T47D (cell line): ENCODE measurements around the gene MCF2L2.

Experiments used
- DNase-seq, 2 experiments: peaks; one replicate each; pipeline versions ENCODE4 v3.0.0 to v3.0.0-alpha.2; 2011 to 2012; ENCODE audit warnings: low read depth in 1 of 2, low spot score in 1 of 2
- JUND ChIP-seq: IDR thresholded peaks from 2 replicates; pipeline ENCODE4 v1.6.1; 2012; ENCODE audit warnings: low read depth
- in situ Hi-C: cut with HindIII; loops from 2 replicates; pipeline ENCODE4 v1.10.0; 2016; ENCODE audit warnings: low sequenced_read_pairs, low pct_unique_long_range_greater_than_20kb

Gene MCF2L2

DNA sequence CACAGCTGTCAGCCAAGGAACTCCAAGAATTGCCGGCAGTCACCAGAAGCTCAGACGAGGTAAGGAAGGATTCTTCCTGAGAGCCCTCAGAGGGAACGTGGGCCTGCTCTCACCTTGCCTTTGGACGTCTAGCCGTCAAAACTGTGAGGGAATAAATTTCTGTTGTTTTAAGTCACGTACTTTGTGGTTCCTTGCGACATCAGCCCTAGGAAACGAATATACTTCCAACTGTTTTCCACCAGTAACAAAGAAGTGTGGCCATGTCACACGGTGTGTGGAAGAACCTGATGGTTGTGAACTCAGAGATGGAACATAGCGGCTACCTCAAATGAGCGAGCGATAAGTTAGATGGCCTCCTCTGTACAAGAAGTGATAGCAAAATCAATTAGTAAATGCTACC lies 216.3 kb downstream of the MCF2L2 start:
- no peak for DNase-seq
- in situ Hi-C loops = no loop called here
- TF ChIP-seq JUND = no peak

DNA sequence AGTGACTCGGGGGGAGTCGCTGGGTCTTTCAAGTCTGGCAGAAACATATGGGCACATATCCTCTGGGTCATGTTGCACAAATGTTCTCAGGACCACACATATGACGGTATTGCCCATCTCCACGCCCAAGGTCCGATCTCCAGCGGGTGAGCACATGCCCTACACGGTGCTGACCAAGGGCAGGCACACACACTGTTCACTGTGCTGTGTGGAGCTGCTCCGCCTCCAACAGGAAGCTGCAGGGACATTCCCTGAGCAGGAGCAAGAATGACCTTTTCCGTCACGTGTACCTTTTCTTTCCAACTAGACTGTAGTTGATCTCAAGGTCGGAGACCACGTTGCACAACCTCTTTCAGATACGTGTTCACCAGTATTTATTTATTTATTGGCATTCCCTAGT lies 217.1 kb downstream of the MCF2L2 start:
- DNase-seq = no peak
- in situ Hi-C loops = no loop called here
- TF ChIP-seq JUND = no peak

DNA sequence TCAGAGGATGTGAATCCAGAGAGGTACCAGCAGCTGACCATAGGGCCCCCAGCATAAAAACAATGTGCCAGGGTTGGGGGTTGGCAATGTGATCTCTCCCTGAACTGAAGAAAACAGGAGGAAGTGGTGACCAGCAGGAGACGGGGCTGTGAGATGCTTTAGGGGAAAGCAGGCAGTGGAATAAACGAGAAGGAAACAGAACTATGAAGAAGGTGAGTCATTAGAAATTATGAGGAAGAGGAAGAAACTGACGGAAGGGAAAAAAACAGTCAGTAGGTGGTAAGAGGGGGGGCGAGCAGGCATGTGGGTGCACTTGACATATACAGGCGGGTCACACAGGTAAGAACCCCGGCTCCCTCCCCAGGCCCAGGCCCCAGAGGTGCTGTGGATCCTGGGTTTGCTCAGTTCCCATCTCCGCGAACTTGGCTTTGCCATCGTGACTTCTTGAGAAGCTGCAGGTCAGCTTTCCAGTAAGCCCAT lies 217.5 kb downstream of the MCF2L2 start:
- in situ Hi-C loops = no loop called here
- TF ChIP-seq JUND = no peak
- no peak for DNase-seq

DNA sequence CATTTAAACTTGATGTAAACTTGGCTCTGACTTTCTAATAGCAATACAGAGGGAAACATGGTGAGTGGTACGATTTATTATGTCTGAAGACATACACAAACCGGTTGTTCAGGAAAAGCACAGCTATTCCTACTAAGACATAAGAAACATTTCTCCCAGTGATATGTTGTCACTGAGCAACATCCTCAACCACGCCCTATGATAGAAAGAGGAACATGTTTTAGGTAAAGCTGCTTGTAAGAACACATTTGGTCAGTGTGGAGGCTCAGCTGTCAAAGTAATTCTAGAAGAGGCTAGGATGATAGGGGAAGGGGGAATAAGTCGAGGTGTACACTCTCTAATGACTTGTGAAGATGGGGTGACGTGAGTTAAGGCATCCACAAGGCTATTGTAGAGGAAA lies 218.1 kb downstream of the MCF2L2 start:
- peak in 1 of 2 experiments; percentile 47 for DNase-seq
- in situ Hi-C loops = no loop called here
- TF ChIP-seq JUND = no peak

DNA sequence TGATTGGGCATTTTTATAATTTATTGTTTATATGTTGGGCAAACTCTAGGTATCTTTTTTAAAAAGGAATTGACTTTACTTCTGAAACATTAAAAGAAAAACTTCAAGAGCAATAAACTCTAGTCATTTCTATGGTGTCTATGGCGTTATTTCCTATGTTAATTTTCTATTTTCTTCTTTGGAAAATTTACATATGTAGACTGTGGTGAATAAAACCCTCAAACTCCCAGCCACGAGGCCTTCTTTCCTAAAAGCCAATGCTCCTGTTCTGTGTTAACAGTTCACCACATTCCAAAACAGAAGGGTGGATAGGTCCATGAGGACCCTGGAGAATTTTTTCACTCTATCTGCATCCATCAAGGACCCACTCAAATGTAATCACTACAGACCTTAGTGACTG lies 219.6 kb downstream of the MCF2L2 start:
- no peak for TF ChIP-seq JUND
- DNase-seq = no peak
- in situ Hi-C loops = no loop called here

DNA sequence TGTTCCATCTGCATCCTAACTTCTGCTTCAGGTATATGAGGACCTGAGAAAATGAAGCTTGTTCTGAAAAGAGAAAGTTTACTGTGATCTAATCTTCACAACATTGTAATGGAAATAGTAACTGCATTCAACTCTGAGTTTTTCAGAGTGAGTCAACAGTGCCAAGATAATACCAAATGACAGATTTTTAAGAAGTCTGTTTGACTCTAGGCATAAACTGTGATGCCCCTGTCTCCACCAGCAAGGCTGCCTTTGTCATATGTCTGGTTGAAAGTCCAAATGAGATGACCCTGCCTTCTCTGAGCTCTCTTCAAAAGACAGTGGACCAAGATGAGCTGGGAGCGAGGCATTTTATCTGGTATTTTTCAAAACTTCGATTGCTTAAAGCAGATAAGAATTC lies 220.2 kb downstream of the MCF2L2 start:
- in situ Hi-C loops = no loop called here
- no peak for DNase-seq
- no peak for TF ChIP-seq JUND

DNA sequence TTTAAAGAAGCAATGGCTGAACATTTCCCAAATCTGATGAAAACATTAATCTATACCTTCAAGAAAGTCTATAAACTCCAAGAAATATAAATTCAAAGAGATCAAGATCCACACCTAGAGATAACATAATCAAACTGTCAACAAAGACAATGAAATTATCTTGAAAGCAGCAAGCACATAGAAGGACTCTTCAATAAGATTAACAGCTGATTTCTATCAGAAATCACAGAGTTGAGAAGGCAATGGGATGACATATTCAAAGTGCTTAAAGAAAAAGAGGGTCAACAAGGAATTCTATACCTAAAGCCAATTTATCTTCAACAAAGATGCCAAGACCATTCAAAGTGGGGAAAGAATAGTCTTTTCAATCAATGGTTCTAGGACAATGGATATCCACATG lies 224.7 kb downstream of the MCF2L2 start:
- in situ Hi-C loops = no loop called here
- DNase-seq = no peak
- no peak for TF ChIP-seq JUND

DNA sequence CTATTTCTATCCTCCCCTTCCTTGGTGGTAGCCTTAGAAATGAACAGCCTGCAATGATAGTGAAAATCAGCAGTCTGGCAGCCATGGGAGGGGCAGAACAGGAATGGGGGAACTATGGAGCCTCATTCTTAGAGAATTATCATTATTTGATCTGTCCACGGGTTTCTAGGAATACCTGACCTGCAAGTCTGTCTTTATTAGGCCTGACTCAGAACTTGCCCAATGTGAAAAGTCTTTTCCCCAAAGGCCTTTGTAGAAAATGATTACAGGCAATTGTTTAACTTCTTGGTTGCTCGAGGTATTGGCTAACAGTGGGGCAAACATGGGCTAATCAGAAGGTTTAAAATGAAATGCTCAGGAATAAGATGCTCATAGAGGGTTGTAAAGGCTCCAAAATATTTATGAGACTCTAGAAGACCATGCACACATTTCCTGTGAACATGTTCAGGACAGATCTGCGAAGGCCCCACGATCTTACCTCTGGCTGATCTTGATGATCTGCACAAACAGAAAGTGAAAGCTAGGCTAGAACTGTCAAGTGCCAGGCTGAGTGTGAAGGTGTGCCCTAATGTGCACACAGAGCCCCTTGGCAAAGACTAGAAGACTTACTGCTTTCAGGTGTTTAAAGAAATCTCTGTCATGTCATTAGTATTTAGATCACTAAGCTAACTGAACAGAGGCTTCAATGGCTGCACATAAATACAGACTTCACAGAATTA lies 226.3 kb downstream of the MCF2L2 start:
- DNase-seq = peak in 1 of 2 experiments; percentile 52
- in situ Hi-C loops = no loop called here
- no peak for TF ChIP-seq JUND

DNA sequence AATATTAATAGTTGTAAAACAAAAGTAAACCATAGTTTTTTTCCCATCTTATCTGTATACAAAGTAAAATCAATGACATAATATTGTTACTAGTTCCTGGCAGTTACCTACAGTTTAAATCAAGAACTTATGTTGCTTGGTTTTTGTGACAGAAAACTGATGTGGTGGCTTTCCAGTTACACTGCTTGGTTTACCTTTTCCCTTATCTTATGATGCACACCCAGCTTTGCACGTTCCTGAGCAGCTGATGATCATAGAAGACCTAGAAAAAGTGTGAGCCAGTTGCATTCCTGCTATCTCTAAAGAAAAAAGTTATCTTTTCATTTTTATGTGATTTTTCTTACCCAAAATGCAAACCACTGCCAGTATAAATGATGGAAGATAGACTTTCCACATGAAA lies 229.5 kb downstream of the MCF2L2 start:
- DNase-seq = no peak
- TF ChIP-seq JUND = no peak
- in situ Hi-C loops = no loop called here

DNA sequence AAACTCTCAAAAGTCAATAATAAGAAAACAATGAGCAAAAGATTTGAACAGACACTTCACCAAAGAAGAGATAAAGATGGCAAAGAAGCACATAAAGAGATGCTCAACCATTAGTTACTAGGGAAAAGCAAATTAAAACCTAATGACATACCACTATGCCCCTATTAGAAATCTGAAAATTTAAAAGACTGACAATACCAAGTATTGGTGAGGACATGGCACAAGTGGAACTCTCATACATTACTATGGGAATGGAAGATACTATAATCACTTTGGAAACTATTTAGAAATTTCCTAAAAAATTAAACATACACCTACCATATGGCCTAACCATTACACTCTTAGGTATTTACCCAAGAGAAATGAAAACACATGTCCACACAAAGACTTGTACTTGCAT lies 230.7 kb downstream of the MCF2L2 start:
- in situ Hi-C loops = no loop called here
- no peak for TF ChIP-seq JUND
- no peak for DNase-seq

DNA sequence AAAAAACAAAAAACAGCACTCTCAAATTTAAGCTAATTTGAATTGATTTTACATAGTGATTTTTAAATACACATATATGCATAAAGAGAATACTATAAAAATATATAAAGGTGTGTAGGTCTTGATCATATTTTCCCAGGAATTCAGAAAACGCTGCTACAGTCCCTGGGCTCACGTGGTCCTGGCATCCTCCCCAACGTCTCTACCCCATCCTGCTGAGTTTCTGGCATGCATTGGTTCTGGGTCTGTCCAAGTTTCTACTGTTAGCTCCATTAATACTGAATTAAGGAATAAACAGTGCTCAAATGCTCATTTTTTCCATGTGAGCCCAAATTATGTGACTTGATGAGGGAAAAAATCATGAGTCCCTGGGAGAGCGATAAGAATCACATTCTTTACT lies 233.2 kb downstream of the MCF2L2 start:
- TF ChIP-seq JUND = no peak
- in situ Hi-C loops = no loop called here
- DNase-seq = no peak

DNA sequence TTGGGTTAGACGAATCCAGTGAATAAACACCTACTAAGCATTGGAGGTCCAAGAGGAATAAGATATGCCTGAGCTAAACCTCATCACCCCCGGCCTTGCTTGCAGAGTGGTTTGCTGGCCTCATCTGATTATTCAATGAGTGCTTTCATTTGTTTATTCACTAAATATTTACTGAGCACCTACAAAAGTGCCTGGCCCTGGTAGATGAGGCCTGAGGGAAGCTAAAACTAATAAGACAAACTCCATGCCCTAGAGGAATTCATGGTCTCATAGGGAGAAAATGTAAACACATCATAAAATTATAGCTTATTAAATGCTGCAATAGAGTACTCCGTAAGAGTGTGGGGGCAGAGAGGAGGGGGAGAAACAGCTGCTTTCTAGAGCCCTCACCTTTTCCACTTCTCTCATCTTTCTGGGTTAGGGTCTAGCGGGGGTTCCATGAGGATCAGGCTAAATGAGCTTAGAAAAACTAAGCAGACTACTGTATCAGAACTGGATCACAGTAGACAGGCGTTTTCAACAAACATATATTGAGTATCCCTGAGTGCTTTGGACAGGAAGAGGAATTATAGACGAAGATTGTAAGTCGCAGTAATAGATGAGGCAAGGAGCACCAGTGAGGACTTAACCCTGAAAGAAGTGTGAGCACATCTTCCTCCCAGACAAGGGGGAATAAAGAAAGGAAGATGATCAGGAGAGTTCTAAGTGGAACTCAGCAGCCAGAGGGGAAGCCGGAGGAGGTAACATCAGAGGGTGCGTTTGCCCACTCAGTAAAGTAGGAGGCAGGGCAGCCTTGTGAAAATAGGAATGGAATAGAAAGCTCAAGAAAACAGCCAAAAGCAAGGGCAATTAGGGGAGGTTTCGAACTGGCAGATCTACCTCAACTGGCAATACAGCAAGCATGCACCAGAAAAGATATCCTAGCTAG lies 234.4 kb downstream of the MCF2L2 start:
- in situ Hi-C loops = no loop called here
- TF ChIP-seq JUND = peak; percentile 99
- DNase-seq = peak; percentile 90 to 94

DNA sequence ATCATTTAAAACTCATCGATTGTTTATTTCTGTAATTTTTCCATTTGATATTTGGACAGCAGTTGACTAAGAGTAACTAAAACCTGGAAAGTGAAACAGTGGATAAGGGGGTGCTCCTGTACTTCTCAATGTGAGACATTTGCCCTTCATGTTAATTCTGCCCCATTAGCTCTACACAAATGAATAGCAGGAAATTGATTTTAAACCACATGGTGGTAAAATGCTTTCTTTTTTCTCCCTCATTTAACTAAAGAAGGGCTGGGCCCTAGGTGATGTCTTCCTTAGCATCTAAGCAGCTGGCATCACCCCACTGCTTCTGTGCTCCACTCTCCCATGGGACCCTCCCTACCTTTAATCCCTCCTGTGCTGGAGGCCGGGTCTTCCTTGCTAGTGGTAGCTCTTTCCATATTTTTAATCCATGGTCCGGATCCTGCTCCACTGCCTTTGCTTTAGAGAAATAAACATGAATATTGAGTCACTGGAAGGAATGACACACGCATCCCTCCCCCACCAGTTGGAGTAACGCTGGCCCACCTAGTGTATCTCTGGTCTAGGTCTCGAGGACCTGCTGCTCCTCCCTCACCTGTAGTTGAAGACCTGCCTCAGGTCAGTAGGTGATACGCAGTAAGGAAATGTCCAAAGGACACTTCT lies 235.6 kb downstream of the MCF2L2 start:
- in situ Hi-C loops = no loop called here
- DNase-seq = no peak
- TF ChIP-seq JUND = no peak
